ENCODE data around the gene CD27.
A peak's percentile ranks its signal among the peaks of the same experiment; 100 is the strongest.
"Not testable (repeated sequence)": the region's sequence is repeated elsewhere in the genome, so short reads cannot be mapped to it uniquely, and the experiment has no call there.

The CD27 gene

GRCh38 chr12:6461401-6462233 lies 16.9 kb downstream of the CD27 start:
- peak; percentile 67 for DNase-seq (ENCODE audit: low read depth)

- DNase-seq (ENCODE audit: low read depth), result no peak
Measured at GRCh38 chr12:6462234-6462995, 17.7 kb downstream of the CD27 start.

GRCh38 chr12:6463216-6463615 lies 18.5 kb downstream of the CD27 start:
- no peak for DNase-seq (ENCODE audit: low read depth)

GRCh38 chr12:6463858-6464257 lies 19.1 kb downstream of the CD27 start:
- no peak for DNase-seq (ENCODE audit: low read depth)

- no peak for DNase-seq (ENCODE audit: low read depth)
Measured at GRCh38 chr12:6464531-6464930, 19.8 kb downstream of the CD27 start.

- no peak for DNase-seq (ENCODE audit: low read depth)
Measured at GRCh38 chr12:6465467-6466183, 20.9 kb downstream of the CD27 start.

- no peak for DNase-seq (ENCODE audit: low read depth)
Measured at GRCh38 chr12:6466184-6466573, 21.4 kb downstream of the CD27 start.

GRCh38 chr12:6466751-6467150 lies 22.0 kb downstream of the CD27 start:
- not testable (repeated sequence) for DNase-seq (ENCODE audit: low read depth)

- not testable (repeated sequence) for DNase-seq (ENCODE audit: low read depth)
Measured at GRCh38 chr12:6467571-6468282, 23.0 kb downstream of the CD27 start.

GRCh38 chr12:6468283-6468575 lies 23.5 kb downstream of the CD27 start:
- DNase-seq (ENCODE audit: low read depth), result no peak

GRCh38 chr12:6469092-6469491 lies 24.3 kb downstream of the CD27 start:
- no peak for DNase-seq (ENCODE audit: low read depth)

GRCh38 chr12:6469609-6470374 lies 25.0 kb downstream of the CD27 start:
- DNase-seq (ENCODE audit: low read depth), result no peak

- peak; percentile 93 for DNase-seq (ENCODE audit: low read depth)
Measured at GRCh38 chr12:6470375-6471163, 25.8 kb downstream of the CD27 start, which contains the start of gene VAMP1. Gene VAMP1, minus strand, starts transcription at chr12:6470677. Its CDS starts 146 bp downstream, at chr12:6470531.

- no peak for DNase-seq (ENCODE audit: low read depth)
Measured at GRCh38 chr12:6471989-6472360, 27.2 kb downstream of the CD27 start.

- no peak for DNase-seq (ENCODE audit: low read depth)
Measured at GRCh38 chr12:6472491-6472890, 27.7 kb downstream of the CD27 start.

- not testable (repeated sequence) for DNase-seq (ENCODE audit: low read depth)
Measured at GRCh38 chr12:6475233-6475975, 30.6 kb downstream of the CD27 start.

GRCh38 chr12:6476489-6476888 lies 31.7 kb downstream of the CD27 start:
- DNase-seq (ENCODE audit: low read depth), result no peak

- not testable (repeated sequence) for DNase-seq (ENCODE audit: low read depth)
Measured at GRCh38 chr12:6477601-6478377, 33.0 kb downstream of the CD27 start.

GRCh38 chr12:6478416-6478815 lies 33.7 kb downstream of the CD27 start:
- DNase-seq (ENCODE audit: low read depth), result no peak

All from stimulated activated CD4-positive, alpha-beta T cell treated with anti-CD3 and anti-CD28 coated beads, Interleukin-2, amount 100 ng/mL, for 4 hours (primary cell).